ENCODE measurements around the gene HEPHL1.

The HEPHL1 gene

DNA sequence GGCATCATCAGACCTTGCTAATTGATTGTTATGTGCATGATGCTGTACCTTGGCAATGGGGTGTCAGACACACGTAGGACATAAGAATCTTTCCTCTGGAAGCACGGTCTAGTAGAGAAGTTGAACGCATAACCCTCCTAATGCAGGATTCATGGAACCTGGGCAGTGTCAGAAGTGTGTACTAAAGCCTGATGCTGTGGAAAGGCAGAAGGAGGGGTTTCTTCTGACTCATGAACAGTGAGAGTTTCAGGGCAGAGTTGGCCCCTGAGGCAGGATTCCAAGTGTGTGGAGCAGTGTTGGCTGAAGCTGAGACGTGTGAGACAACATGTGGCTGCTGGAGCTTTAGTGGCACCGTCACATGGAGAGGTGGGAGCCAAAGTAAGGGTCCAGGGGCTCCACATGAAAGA is 111.0 kb downstream of the HEPHL1 start:
- no peak for DNase-seq

DNA sequence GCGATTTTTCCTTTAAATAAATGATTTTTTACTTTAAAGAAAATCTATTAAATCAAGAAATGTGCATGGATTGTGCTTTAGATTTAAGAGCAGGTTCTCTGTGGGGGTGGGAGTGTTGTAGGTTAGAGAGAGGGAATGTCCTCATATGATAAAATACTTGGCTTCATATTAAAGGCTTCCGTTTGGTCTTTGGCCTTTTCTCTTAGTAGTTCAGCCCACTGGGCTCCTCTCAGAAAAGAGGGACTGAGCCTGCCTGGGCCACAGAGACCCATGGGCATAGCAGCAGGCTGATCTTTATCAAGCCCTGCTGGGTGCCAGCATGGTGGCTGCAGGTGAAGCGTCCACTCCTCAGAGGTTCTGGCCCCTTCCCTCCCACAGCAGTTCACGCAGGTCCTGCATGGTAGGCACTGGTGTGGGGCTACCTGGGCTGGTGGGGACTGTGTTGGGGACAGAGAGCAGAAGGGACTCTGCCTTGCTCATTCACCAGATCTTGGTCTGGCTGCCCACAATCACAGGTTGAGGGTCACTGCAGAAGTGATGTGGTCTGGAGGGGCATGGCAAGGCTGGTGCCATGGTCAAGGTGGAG is 111.8 kb downstream of the HEPHL1 start:
- no peak for DNase-seq

DNA sequence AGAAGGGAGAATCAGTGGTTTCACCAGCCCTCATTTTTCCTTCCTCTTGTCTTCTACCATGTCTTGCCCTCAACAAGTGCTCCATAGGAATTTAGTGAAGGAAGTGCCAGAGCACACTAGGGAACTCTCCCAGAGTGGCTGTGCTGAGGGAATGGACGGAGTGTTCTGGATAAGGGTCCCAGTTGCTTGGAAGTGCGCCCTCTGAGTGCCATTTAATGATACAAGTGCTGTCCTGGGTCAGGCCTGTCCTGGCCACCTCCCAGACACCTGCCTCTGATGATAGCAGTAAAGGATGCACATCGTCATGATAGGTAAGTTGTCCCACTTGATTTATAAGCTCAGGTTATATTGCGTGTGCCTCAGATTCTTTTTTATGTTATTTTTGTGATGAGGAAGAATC is 112.6 kb downstream of the HEPHL1 start:
- DNase-seq: no peak

DNA sequence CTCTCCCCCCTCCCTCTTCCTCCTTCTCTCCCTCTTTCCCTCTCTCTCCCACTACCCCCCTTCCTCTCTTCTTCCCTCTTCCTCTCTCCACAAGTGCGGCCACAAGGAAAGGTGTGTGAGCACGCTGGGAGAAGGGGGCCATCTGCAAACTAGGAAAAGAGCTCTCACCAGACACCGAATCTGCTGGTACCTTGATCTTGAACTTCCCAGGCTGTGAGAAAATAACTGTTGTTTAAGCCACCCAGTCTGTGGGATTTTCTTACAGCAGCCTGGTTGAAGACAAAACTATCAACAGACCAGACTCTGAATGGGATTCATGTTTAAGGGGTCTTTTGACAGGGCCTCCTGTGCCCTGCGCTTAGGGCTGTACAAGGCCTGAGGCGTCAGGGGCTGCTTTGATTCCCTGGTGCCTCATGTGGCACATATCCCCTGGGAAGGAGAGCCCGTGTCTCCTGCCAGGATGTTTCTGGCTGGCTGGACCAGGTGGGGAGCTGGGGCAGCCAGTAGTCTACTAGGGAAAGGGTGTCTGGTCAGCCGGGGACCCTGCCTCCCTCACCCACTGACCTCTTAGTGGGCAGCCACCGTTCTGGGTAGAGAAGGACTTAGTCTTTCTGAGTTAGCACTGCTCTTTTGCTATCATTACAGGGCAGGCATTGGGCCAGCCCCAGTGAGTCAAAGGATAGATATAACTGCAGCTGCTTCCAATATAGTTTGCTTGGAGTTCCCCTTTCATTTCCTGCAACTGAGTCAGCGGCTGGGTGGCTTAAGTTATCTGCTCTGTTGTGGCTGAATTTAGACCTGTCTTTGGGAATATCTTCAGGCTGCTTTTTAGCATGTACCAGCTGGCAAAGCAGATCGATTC is 113.7 kb downstream of the HEPHL1 start:
- DNase-seq: peak; percentile 53

DNA sequence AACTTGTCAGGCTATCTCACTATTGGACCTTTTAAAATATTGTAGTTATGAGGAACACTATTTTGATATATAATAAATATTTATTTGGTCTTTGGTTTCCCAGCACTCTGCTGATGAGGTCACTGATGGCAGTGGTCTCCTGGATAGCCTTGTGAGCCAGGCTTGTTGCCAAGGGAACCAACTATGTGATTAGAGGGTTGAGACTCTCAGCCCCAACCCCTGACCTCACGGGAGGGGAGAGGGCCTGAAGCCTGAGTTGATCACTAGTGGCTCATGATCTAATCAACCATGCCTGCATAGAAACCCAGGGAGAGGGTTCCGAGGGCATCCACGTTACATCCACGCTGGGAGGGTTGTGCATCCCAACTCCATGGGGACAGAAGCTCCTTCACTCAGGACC is 118.3 kb downstream of the HEPHL1 start:
- DNase-seq: no peak

DNA sequence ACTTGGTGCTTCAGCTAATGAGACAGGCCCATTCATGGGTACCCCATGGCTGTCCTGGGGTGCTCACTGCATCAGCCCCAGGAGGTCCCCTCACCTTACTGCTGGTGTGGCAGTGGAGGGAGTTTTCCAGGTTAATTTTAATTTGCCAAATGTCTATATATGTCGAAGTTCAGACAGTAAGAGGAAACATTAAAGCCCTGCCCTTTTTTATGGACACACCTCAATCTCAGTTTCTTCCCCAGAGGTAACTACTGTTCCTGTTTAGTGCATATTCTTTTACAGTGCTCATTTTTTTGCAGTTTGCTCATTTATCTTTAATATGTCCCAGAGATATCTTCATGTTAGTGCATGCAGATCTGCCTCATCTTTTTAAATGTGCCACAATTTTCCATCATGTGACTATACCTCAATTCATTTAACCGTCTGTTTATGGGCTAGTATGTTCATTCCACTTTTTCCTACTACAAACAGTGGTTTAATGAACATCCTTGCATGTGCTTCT is 119.1 kb downstream of the HEPHL1 start:
- DNase-seq: no peak

DNA sequence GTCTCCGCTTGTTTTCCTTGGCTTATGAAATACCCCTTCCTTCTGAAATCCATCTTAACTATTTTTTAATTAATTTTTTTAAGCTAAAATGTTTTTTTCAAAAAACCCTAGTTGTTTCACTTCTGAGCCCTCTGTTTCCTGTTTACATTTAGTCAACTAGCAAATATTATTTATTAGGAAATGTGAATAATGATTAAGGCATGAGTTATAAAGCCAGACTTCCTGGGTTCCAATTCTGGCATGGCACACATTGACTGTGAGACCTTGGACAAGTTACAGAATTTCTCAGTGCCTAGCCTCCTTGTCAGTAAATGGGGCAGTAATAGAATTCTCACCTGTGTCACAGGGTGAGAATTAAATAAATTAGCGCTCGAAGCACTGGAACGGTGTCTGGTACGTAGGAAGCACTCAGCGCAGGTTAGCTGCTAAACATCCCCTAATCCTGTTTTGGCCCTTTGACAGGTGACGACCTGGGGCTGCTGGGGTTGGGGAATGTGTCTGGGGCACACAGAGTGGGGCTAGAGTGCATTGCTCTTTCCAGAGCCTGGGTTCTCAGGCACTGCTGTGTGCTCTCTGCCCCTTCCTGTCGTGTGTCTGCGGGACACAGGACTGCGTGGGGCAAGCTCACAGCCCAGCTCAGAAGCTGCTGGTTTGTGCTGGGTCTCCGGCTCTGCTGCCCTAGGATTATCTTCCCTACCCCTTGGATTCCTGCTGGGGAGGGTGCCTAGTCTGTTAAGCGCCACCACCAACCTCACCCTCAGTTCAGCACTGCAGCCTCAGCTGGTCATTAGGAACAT is 120.6 kb downstream of the HEPHL1 start:
- no peak for DNase-seq

DNA sequence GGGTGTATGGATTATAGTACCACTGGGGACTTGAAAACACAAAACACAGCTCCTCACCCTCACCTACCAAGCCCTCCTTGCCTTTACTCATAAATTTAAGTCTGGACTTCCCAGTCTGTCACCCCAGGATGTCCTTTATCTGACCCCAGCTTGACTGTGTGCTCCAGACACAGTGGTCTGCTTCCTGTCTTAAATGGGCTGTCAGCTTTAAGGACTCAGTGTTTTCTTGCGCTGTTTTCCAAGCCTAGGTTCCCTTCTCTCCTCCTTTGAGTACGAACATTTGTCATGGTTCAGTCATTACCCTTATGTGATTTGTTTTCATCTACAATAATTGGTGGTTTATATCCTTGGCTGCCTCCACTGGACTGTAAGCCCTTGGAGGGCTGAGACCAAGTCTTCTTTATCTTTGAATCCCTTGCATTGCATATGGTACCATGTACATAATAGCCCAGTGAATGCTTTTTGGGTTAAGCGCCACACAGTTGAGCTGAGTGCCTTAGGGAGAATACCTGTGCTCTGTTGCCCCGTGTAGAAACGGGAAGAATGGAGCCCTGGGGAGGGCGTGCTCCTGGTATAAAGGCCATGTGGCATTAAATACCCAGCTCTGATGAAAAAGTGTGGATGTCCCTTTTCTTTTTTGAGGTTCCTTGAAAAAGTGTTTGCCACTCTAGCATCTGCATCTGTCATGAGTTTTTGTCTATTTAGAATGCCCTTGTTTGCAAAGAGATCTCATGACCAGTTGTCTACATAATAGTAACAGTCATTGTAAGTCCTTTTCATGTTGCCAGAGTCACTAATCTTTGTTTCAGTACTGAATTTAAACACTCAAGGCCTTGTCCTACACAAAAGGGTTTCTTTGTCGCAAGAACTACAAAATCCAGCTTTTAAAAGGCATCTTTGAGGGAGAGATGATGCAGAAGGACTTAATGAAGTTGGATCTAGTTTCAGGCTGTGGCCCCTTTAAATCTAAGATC is 121.4 kb downstream of the HEPHL1 start:
- no peak for DNase-seq

DNA sequence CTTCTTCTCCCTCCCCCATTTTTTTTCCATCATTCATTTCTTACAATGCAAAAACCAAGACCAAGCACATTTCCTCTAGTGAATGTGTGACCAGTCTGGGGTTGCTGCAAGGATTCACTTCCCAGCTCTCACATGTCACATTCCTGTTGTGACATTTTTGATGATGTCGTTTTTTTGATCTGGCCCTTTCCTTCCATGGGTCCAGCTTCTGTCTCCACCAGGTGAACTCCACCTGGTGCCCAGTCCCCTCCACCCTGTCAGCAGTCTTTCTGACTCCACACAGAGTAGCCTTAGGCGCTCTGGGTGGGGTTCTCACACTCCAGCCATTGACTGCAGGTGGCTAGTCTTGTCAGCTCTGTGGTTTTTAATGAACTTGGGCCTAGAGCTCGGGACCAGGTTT is 123.1 kb downstream of the HEPHL1 start:
- no peak for DNase-seq

DNA sequence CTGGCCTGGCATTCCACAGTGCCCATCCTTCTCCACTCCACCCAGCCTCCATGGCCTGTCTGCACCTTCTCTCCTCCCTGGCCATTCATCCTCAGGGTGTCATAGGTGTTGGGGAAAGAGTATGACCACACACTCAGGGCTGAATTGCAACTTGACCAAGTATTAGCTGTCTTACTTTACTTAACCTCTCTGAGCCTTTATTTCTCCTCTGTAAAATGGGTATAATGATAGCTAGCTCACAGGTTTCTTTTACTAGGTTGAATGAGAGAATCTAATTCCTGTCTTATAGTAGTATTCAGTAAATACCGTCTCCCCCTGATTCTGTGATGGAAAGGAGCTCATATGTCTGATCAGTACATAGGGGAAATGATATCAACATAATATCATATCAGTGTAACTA is 123.5 kb downstream of the HEPHL1 start:
- no peak for DNase-seq

DNA sequence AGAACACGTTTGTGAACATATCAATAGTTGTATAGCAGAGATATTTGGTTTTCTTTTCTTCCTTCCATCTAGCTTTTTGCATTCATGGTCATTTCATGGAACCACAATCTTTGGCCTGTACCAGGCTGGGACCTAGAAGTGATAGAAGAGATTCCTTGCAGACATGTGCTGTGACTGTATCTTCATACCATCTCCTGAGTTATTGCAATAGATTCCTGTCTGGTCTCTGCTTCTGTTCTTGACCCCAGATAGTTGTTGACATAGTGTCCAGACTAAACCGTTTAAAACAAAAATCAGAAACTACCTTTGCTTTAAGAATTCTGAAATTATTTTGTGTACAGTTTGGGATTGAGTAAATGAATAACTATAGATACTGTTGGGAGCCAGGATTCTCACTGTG is 124.3 kb downstream of the HEPHL1 start:
- no peak for DNase-seq

DNA sequence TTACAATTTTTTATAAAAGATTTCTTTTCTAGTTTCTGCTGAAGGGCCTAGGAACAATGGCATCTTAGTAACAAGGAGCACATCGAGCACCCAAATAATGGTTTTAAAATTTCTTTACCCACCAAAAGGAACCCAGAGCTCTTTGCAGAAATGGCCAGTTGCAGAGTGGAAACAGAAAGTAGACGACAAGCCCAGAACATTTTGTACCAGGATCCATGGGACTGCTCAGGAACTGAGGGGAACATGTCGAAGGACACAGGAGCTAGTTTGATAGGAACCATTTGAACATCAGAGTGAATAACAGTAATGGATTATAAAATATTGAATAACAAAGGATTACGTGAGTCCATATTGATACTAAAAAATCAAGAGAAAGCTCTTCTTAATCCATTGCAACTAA is 124.8 kb downstream of the HEPHL1 start:
- DNase-seq: no peak

DNA sequence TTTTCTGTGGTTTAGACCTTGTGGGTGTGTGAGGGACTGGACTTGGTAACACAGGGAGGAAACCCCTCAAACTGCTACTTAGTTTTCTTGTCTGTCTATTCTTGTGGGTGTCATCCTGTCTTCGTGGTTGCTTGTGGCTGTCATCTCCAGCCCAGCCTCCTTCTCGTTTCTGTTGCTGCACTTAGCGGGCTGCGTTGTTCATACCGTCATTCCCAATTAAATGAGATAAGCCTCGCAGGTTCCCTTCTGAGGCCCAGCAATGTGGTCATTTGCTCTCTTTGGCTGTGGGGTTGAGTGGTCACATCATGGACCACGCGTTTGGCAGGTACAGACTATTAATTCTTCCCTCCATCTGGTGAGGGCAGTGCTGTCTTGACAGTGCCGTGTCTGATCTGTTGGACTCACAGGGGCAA is 126.3 kb downstream of the HEPHL1 start:
- peak; percentile 23 for DNase-seq

DNA sequence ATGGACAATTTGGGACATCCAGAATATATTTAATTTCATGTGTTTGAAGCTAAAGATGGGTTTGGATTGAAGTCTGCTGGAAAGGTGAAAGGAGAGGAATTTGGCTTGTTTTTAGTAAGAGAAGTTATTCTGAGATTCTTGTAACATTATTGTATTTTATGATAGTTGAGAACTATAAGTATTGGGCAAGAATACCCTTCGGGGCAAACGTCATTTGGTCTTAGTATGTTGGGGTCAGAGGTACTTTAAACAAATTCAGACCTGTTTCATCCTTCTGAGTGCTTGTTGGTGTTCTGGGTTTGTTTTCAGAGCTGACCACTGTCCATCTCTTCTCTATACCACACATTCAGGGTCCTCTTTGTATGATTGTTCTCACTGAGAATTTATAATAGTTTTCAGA is 127.0 kb downstream of the HEPHL1 start:
- no peak for DNase-seq

DNA sequence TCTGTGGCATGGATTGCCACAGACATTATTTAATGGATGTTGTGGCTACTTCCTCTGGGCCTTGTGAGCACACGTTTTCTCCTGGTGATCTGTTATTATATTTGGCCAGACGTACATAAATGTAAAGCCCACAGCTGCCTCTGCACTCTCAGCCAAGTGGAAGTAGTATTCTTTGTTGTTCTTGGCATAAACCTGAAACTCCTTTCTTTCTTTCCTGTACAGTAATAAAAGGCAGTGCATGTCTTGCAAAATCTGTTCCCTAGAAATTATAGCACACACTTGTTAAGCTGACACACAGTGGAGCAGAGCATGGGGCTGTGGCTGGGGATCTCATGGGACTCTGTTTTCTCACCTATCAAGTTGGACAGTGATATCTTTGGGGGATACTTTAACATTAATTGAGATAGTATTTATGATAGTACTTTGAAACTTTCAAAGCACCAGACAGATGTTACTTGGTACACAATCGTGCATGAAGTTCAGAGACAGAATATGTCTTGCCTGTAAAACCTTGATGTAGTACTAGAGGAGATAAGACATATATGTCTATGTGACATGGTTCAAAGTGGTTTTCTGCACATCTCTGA is 128.4 kb downstream of the HEPHL1 start:
- no peak for DNase-seq

DNA sequence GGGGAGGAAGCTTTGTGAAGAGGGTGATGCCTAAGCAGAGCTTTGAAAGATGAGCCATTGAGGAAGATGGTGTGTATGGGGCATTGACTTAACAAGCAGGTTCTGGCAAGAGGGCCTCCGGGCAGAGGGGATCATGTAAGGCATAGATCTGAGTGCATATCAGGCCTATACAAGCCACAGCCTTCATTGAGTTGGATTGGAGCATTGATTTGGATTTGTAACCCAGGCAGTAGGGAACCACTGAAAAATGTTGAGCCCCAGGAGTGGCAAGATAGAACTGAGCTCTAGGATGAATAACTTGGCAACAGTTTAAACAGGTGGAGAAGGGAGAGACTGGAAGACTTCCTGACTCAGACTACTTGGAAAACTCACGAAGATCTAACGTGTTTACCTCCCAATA is 128.9 kb downstream of the HEPHL1 start:
- no peak for DNase-seq

DNA sequence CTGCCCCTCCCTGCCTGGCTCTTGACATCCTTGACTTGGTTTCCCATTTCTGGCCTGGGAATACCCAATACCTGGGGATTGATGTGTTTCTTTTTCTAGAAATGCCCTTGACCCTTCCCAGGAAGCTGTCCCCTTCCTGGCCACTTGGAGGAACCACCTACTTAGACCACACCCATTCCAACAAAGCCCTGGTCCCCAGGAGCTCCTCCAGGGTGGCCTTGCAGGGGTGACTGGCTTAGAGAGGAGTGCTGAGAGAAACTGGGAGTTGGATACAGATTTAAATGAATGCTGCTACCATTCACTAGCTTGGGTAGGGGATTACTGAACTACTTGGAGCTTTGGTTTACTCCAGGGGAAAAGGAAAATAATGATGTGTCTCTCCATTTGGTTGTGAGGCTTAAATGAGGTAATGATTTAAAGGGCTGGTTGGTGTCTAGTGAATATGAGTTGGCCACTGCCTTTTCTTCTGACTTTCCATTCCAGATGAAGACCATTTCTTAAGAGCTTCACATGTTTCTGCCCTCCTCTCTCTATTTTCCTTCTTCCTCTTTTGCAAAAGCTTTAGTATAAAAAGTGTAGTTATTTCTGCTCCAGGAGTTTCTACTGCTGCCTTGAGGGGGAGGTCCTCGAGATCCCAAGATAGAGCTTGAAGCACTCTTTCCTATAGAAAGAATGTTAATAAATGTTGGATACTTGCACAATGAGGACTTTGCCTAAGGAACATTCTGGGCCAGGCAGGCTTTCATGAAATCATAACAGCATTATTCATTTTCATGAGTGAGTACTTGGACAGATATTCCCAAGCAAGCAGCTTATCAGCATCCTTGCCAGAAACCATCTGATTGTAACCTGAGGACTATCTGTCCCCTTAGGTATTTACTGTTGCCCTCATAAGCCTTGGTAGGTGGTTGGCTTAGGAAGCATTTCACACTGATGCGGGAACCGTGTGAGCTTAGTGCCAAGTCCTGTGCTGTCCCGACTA is 129.8 kb downstream of the HEPHL1 start:
- no peak for DNase-seq

DNA sequence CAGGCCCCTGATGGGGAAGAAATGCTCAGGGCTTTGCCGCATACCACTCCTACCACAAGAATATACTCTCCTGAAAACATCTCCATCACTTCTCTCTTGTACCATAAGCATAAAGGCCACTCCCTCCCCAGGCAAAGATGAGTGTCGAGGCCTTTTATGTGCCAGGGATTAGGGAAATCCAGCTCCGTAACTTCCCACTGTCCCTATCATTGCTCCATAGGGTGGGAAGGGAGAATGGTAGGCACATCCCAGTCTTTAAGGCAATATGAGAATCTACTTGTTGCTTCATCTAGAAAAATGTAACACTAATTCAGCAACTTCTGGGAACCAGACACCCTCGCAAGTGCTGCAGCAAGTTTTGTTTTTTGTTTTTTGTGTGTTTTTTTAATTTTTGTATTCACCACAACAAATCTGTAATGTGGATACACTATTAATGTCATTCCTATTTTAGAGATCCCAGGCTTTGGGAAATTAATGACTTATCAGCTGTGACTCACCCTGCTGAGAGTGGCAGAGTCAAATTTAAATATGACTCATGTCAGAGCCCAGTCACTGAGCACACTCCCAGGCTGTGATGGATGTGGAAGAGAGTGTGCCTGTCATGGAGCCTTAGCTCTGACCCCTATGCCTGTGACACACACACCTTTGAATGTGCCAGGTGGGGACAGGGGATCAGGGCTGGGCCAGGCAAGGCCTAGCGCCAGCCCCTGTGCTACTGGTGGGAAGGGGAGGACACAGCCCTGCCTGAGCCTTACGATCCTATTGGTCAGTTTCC is 130.9 kb downstream of the HEPHL1 start:
- DNase-seq: peak; percentile 42

DNA sequence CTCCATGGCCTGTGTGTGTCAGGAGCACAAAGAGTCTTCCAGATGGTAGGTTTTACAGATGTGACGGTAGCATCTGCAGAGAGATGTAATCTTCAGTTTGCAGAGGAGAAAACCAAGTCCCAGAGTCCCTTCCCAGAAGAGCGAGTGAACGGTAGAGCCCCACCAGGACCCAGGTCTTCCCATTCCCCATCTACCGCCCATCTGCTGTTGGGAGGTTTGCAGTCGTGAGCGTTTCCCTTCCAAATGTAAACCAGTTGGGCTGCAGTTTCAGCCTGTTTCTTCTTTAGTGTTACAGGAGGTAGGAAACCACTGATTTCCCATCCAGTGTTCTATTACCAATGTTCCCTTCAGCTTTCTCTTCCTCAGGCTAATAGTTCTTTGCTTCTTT is 131.5 kb downstream of the HEPHL1 start:
- DNase-seq: no peak

DNA sequence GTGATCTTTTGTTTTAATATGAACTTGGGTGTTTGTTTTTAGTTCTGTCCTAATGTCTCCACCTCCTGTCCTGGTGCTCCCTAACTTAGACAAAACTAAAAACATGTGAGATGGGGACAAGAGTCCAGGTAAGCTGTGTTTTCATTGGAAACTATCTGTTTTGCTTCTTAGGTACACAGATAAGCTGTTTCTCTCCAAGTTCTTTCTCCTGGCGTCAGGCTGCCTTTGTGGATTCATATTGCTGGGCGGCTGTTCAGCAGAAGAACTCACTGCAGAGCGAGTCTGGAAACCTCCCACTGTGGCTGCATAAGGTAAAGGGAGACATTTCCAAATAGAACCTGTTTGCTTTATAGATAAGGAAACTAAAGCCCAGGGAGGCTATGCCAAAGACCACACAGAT is 132.2 kb downstream of the HEPHL1 start:
- DNase-seq: no peak

Data from stimulated activated CD4-positive, alpha-beta T cell treated with anti-CD3 and anti-CD28 coated beads, Interleukin-1b, Interleukin-23, amount 100 ng/mL, for 48 hours (primary cell).